ENCODE measurements around the gene FLOT1. TPM values are rescaled to one million over a fixed set of nuclear protein-coding genes. Genes with fewer than 3 reads are reported as not detected.
A peak's percentile ranks its signal among the peaks of the same experiment; 100 is the strongest.

FLOT1 gene, protein sequence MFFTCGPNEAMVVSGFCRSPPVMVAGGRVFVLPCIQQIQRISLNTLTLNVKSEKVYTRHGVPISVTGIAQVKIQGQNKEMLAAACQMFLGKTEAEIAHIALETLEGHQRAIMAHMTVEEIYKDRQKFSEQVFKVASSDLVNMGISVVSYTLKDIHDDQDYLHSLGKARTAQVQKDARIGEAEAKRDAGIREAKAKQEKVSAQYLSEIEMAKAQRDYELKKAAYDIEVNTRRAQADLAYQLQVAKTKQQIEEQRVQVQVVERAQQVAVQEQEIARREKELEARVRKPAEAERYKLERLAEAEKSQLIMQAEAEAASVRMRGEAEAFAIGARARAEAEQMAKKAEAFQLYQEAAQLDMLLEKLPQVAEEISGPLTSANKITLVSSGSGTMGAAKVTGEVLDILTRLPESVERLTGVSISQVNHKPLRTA
- total RNA-seq, result 46.9 TPM

DNA sequence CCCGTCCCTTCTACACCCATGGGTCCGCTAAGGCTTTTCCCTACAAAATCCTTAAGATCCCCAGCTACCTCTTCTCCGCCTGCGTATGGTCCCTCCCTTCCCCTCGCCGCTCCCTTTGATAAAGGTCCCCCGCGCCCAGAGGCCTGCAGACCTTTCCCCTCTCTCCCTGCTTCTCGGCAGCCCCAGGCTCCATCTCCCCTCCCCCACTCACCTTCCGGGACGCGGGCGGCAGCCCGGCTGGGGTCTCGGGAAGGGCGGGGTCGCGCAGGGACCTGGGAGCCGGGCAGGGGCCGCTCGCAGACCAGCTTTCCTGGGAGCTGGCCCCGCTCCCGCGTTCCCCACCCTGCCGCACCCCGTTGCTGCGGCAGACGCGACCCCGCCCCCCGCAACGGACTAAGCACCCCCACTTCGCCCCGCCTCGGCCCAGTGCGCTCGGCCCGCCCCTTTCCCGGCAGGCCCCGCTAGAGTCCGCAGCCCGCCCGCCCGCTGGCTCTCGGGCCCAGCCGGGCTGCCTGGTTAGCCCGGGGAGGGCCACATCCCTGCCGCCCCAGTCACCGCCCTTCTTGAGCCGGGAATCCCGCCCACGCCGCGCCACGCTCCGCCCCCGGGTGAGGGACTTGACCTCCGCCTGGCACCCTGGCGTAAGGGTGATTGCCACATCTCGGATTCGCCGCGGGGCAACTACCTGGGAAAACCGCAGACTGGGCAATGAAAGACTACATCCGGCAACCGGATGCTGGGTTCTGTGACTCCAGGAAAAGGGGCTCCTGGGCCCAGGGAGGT is at the start of gene FLOT1:
Gene FLOT1 (minus strand): TSS at position 372 of the 783 bp plus-strand sequence. CDS start 498 bp downstream, outside the sequence.
- FAIRE-seq (no peak), DNase-seq (ENCODE audit: low spot score in 2 of 2) (peak; percentile 94 to 96)

DNA sequence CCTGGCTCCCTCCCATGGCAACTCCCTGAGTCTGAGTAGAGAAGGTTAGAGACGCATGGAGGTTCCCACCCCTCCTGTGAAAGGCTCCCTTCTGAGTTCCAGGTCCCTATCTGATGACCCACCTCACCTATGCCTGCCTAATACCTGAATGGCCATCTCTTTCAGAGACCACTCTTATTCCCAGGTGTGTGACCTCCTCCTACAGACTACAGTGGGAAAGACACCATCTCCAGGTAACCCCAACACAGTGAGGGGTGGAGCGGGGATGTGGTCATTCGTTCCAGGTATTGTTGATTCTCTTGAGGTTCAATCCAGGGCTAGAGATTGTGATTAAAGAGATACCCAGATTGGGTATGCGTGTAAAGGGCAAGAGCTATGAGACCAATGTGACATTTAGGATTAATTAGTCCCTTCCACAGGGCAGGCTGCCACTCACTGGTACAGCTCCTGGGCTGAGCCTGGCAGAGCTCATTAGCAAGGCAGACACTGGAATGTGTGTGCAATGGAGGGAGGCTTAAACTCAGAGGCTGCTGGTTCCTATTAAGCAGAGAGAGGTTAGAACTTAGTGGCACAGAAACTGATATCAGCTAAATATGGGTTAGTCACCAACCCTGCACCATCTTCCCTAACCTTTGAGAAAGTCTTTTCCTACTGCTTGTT is 48.4 kb upstream of the FLOT1 start:
- no peak for FAIRE-seq
- DNase-seq (ENCODE audit: low spot score in 2 of 2), result no peak

DNA sequence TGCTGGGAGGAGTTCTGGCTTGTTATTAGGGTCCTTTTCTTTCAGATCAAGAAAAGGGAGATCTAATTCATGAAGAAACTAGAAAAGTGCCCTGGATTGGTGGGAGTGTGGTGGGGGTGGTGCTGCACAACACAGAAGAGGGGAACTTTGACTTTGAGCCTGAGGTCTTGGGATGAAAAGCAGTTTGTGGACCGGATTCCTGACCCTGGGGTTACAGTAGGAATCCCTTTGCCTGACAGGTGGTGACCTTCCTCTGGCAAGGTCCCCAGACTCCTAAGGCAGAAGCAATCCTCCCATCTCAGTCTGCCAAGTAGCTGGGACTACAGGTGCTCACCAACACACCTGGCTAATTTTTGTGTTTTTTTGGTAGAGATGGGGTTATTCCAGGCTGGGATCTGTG is 47.1 kb upstream of the FLOT1 start:
- FAIRE-seq (no peak), DNase-seq (ENCODE audit: low spot score in 2 of 2) (no peak)

DNA sequence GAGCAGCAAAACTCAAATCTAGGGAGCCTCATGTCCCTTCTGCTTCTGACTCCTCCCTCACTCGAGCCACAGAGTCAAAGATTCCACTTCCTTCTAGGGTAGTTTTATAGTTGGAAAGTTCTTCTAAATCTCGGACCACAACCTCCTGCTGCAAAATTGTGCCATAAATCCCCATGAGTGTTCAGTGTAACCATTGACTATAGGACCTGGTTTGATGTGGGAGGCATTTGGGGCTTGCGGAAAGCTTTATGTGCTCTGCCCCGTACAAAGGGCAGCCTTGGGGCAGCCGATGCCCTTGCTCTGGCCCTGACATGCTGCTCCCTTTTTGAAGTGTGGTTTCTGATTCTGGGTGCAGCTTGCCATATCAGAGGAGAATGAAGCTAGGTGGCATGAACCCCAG is 45.5 kb upstream of the FLOT1 start:
- FAIRE-seq (no peak), DNase-seq (ENCODE audit: low spot score in 2 of 2) (no peak)

DNA sequence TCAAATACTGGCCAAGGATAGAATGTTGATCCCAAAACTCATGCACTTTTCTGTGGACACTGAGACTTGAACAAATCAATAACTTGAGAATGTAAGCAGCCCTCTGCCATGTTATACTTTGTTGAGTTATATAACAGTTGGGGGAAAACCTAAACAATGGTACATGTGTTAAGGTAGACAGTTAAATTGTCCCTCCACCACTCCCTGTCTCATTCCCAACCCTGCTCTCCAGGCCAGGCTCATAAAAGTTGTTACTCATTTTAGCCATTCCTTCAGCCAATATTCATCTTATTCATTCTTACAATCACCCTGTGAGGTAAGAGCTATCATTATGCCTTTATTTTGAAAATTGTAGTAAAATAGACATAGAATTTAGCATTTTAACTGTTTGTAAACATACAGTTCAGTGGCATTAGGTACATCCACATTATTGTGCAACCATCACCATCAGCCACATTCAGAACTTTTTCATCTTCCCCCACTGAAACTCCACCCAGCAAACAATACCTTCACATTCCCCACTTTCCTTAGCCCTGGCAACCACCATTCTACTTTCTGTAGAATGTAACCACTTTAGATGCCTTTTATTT is 40.0 kb upstream of the FLOT1 start:
- FAIRE-seq (no peak), DNase-seq (ENCODE audit: low spot score in 2 of 2) (no peak)

DNA sequence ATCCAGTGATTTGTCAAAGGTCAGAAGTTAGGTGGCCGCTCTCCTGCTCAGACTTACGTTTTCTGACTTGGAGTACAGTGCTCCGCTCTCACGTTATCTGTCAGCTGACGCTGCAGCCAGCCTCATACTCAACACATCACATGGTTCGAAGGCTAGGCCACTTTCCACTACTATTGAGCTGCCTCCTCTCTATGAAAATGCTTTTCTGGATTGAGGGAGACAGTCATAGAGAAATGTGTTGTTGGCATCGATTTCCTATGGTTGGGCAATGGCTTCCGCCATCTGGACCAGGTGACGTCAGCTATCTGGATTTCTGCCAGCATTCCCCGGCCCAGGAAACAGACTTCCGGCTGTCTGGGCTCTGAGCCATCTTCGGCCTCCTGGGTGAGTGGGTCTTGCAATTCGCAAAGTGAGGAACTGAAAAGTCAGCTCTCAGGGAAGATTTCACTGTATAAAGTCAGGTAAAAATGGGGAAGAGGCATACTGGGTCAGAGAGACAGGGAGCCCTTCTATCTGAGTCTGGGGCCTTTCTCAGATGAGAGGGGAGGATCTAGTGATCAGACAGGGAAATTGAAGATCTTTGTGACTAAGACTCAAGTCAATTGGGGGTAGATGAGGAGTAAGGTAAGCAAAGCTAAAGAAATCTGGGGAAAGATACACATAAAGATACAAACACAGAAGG is 39.4 kb upstream of the FLOT1 start:
- FAIRE-seq, result no peak
- peak; percentile 46 to 78 for DNase-seq (ENCODE audit: low spot score in 2 of 2)

DNA sequence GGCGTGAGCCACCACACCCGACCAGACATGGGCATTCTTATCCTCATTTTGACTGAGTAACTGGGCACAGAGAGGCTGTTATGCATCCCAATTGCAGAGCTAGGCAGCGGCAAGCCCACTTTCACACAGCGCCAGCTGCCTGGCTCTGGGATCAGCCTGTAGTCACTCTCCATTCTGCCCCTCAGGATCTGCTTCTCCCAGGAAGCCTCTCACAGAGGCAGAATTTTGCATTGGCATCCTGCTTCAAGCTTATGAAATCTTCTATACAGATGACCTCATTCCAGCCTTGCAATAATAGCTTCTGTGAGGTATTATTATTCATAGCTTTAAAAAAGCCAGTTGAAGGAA is 38.9 kb upstream of the FLOT1 start:
- DNase-seq (ENCODE audit: low spot score in 2 of 2) (no peak), FAIRE-seq (no peak)

DNA sequence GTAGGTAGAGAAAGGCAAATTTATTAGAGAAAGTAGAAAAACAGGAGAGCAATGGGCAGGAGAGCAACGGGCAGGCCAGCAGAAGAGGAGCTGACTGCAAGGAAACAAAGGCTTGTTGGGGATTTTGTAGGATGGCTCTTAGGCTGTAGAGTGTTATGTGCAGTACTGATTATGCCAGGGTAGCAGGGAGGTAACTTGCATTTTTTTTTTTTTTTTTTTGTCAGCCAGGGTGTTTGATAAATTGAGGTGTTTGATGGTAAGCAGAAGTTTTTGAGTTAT is 38.1 kb upstream of the FLOT1 start:
- DNase-seq (ENCODE audit: low spot score in 2 of 2) (no peak), FAIRE-seq (no peak)

DNA sequence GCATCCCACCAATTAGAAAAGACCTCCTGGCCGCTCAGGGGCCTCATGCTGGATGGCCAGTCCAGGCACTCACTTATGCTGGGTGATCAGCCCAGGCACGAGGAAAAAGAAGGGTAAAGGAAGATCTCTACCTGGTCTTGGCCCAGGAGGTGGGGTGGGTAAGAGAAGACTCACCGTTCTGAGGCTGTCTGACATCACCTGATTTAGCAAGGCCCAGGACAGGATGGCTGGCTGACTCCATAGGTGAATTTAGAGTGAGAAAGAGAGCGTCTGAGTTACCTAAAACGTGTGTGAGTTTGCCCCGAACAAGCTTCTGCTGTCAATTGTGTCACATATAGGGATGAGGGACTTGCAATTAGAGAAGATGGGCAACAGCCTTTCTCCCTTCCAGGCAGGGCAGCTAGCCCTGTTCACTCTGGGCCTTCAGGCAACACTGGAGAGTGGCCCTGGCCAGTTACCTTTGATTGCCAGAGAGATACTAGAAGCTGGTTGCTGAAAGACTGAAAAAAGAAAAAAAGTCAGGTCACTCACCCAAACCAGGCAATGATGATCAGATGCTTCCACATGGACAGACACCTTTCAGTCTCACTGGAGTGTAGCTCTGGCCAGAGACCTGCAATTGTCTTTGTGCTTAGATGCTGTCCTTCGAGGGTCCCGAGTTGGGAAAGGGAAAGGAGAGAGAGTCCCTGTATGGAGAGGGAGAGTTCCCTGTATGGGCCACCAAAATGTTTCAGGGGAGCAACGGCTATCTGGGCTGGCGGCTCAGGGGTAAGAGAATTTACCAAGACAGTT is 37.6 kb upstream of the FLOT1 start:
- no peak for FAIRE-seq
- DNase-seq (ENCODE audit: low spot score in 2 of 2), result no peak

DNA sequence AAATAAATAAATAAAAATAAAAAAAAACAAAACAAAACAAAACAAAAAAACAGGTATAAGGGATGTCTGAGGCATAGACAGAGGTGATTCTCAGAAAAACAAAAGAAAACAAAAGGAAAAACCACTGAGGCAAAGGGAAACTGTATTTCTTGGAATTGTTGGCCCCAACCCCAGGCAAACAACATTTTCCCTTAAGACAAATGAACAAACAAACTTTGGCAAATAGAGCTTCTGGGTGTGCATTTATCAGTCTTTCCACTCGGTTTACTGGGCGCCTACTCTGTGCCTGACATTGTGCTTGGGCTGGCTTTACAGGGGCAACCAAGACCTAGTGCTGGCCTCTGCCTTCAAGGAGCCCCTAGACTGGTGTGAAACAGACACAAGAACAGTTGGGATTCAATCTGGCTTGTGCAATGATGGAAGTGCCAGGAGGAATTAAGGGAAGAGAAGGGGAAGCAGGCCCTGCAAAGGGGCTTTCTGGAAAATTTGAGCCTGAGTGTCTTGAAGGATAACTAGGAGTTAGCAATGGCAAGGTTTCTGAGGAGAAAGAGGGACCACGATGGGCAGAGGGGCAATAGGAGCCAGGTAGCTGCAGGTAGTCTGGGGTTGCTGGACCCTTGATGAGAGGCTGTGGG is 35.6 kb upstream of the FLOT1 start:
- DNase-seq (ENCODE audit: low spot score in 2 of 2), result no peak
- FAIRE-seq, result no peak

DNA sequence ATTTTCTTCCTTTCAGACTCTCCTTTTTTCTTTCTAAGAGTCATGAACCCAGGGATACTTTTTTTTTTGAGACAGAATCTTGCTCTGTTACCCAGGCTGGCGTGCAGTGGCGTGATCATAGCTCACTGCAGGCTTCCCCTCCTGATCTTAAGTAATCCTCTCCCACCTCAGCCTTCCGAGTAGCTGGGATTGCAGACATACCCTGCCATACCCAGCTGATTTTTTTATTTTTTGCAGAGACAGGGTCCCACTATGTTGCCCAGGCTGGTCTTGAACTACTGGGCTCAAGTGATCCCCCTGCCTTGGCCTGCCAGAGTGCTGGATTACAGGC is 34.6 kb upstream of the FLOT1 start:
- FAIRE-seq (no peak), DNase-seq (ENCODE audit: low spot score in 2 of 2) (no peak)

DNA sequence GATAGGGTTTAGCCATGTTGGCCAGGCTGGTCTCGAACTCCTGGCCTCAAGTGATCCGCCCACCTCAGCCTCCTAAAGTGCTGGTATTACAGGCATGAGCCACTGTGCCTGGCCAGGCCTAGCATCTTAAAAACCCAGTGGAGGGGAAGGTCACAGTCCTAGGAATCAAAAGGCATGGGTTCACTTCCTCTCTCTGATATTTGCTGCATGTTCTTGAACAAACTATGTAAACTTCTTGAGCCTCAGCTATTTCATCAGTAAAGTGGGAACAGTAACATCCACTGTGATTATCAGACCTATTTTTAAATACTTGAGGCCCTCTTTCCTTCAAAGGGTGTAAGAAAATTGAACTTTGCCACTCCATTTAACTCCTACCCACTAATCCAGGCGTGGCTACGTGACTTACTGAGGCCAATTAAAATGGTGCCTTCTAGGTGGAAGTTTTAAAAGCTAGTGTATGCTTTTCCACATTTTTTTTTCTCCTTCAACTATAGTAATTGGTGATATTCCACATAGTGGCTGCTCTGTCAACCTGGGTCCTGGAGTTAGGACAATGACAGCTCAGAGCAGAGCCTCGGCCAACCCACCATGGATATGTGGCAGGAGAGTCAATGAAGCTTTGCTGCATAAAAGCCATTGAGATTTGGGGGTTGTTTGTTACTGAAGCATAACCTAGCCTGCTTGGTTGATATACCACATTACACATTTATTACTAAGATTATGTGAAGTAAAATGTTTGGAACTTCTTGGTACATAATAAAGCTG is 34.1 kb upstream of the FLOT1 start:
- no peak for DNase-seq (ENCODE audit: low spot score in 2 of 2)
- no peak for FAIRE-seq

DNA sequence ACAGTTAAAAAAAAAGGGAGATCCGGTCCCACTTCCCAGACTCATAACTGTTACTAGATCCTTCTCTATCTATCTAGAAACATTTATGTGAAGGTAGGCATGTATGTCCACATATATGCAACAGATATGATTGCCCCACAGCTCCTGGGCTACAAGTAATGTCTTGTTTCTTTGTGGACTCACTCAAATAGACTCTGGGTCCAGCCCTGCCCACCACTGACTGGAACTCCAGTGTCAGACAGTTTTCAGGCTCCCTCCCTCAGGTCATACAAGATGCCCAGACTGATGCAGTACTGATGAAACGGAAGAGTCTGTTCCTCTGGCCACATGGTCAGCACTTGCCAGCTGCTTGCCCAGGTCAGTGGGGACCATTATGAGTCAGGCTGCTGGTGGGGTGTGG is 32.6 kb upstream of the FLOT1 start:
- no peak for FAIRE-seq
- no peak for DNase-seq (ENCODE audit: low spot score in 2 of 2)

DNA sequence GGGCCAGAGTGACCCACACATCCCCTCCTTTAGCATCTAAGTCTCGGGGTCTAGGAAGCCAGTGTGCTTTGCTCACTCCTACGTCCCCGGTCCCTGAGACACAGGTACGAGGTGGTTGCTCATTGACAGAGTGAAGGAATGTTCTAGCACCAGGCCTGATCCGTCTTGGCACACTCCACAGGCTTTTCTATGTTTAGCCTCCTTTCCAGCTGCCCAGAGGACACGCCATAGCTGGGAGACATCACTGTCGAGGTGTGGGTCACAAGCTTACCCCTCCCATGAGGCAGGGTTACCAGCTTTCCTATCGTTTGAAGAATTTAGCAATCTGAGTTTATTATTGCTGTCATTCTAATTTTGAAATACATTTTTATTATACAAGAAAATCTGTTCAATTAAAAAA is 32.2 kb upstream of the FLOT1 start:
- no peak for FAIRE-seq
- DNase-seq (ENCODE audit: low spot score in 2 of 2), result no peak

DNA sequence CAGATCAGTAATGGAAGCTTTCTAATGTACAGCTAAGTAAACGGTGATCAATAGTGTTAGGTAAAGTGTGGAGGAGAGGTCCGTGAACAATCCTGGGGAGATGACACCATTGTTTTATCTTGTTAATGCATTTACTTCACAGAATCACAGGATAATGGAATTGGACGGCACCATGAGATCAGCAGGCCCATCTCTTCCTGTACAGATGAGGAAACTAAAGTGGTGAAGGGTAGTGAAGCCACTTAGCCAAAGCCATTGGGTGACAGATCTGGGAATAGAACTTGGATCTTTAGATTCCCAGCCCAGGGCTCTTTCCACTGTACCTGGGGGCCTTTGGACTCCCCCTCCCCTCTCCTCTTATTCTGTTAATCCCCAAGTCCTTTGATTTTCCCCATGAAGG is 28.1 kb upstream of the FLOT1 start:
- FAIRE-seq (no peak), DNase-seq (ENCODE audit: low spot score in 2 of 2) (no peak)

DNA sequence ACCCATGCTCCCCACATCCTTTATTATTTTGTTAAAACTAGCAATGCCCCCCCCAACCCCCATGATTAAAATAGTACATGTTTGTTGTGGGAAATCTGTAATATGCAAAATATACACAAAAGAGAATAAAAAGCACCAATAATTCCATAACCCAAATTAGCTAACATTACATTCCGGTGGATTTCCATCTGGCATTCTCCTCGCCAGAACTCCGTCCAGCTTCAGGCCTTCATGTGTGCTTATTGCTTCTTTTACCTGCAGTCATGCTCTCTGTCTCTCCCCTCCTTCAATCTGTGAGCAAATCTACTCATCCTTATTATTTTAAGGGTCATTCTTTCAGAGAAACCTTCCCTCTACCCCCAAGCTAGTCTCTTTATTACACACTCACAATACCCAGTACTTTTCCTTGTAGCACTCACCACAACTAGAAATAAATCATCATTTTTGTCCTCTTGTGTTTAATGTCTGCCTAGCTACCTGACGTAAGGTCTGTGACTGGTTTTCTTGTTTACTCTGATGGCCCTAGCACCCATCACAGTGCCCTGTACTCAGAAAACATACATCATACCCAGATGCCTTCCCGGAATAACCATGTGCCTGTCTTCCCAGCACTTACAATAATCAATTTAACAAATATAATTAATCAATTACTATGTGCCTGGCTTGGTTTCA is 27.5 kb upstream of the FLOT1 start:
- DNase-seq (ENCODE audit: low spot score in 2 of 2) (no peak), FAIRE-seq (no peak)

DNA sequence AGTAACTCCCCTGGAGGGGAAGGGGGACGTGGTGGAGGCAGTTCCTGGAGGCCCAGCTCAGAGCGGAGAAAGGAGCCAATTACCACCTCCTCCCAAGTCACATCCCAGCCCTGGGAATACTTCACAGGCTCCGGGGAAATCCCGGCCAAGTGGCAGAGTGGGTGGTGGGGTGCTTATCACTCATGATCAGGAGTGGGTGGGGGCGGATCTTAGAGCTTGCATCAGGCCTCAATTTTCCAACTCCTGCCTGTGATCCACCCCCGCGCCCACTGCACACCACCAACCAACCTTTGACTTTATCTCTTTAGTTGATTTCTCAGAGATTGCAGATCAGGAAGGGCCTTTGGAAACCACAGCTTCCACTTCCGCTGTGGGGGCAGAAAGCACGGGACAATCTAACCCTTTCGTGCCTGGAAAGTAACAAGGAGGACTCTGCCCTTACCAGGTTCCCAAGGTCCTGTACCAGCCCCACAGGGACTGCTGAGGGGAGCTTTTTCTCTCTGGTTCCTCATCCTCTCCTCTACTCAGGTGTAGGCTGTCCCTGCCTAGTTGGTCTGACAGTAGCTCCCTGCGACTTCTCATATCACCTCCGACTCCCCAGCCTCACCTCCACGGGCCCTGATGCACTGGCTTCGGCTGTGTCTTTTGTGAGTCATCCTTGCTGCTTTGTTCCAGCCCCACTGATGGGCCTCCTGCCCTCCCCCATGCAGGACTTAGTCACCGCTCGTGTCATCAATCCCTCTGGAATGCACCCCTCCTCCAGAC is 26.8 kb upstream of the FLOT1 start:
- DNase-seq (ENCODE audit: low spot score in 2 of 2) (peak in 1 of 2 donors; percentile 65), FAIRE-seq (no peak)
